AG09309 (cell line): ENCODE results near the gene LRMDA.

ENCODE experiments used
- DNase-seq: peaks from one replicate; pipeline ENCODE4 v3.0.0-alpha.2; 2010; ENCODE audit warnings: low read depth
- H3K4me3 ChIP-seq: 2 replicates; pipeline ENCODE4 v1.5.1; 2011; ENCODE audit warnings: mild to moderate bottlenecking, low read depth, low read length, moderate library complexity; ENCODE audit not compliant: control insufficient read depth
- CTCF ChIP-seq: IDR thresholded peaks from 2 replicates; pipeline ENCODE4 v1.5.1; 2011; ENCODE audit warnings: mild to moderate bottlenecking, low read depth, low read length, inconsistent platforms; ENCODE audit not compliant: insufficient read depth, control insufficient read depth; ENCODE audit errors: missing control alignments

The LRMDA gene

GRCh38 chr10:76404531-76404930, 973.1 kb downstream of the LRMDA start:
- H3K4me3 ChIP-seq, result no peak overlapping the region
- DNase-seq, result no peak
- no peak for TF ChIP-seq CTCF

- TF ChIP-seq CTCF, result no peak
Observed at GRCh38 chr10:76405922-76406321, 974.5 kb downstream of the LRMDA start.

DNA sequence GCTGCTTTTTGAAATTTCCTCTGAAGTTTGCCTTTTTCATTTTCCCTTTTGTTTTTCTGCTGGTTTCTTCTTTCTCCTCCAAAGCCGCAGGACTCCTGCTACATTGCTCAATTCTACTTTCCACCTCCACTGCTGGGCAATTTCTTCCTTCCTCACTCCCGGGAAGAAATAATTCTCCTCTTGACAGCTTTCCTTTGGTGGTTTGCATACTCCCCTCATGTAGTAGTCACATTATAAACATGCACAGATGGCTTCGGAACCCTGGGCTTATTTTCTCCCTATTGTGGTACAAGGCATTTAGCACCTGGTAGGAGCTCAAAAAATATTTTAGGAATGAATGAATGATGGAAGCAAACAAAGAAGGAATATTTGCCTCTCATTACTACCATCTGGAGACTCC, 977.2 kb downstream of the LRMDA start:
- no peak for DNase-seq
- TF ChIP-seq CTCF, result no peak
- no peak overlapping the region for H3K4me3 ChIP-seq

More at GRCh38 chr10:76405922-76406321, 974.5 kb downstream of the LRMDA start:
- no peak overlapping the region for H3K4me3 ChIP-seq
- DNase-seq, result no peak

- no peak overlapping the region for H3K4me3 ChIP-seq
- no peak for TF ChIP-seq CTCF
- DNase-seq, result peak; percentile 84
Observed at GRCh38 chr10:76411729-76412435, 980.5 kb downstream of the LRMDA start.

DNA sequence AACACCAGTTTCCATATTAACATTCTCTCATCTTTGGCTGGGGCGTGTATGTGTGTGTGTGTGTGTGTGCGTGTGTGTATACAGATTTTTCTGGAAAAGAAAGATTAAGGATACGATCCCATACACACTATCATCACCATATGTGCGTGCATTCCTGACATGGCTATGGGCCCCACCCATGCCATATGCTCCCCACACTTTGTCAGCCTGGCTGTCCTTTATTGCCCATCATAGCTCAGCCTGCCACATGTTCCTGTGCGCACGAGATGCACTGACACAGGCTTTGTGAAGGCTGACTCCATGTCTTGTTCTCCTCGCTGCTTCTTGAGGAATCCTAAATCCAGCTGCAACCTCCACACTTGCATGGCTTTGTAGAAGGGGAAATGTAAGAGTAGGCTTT, 984.1 kb downstream of the LRMDA start:
- H3K4me3 ChIP-seq, result no peak overlapping the region
- no peak for DNase-seq
- no peak for TF ChIP-seq CTCF

DNA sequence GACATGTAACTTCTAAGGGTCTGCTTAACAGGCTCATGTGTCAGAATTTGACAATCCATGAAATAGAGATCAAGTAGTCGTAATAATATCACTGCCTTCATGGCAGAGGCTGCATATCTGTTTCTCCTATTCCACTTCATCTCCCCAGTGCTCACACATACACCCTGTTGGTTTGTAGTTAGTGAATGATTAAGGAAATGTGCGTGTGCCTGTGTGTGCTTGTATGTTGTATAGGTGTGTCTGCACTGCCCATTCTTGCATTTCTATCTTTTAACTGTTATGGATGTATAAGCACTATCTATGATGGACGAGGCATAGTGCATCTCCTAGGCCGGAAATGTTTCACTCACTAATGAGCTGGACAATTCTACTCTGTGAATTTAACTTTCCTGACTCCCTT, 985.2 kb downstream of the LRMDA start:
- TF ChIP-seq CTCF, result no peak
- H3K4me3 ChIP-seq, result no peak overlapping the region
- DNase-seq, result no peak
